ENCODE data around the gene BCL2A1. TPM values are rescaled to one million over a fixed set of nuclear protein-coding genes. Genes with fewer than 3 reads are reported as not detected.

Gene BCL2A1
- total and polyA plus RNA-seq, 10 of the 15 experiments (the other 5 are each of a cell fraction or from before 2014, with no cell fraction given) = 181 to 570 (median 321) TPM

- TF ChIP-seq BCLAF1 (IDR thresholded peaks at IDR 0.05) = no peak
- TF ChIP-seq E4F1 (IDR thresholded peaks at IDR 0.05; ENCODE audit: borderline replicate concordance, partially characterized antibody) = no peak
- TF ChIP-seq ZNF24 (IDR thresholded peaks at IDR 0.05) = no peak
- TF ChIP-seq FOXM1 (IDR thresholded peaks at IDR 0.05; ENCODE audit: low read depth, low read length) = peak; percentile 48; the same call in 1 of the 2 replicates
- TF ChIP-seq USF2 (IDR thresholded peaks at IDR 0.05; ENCODE audit: borderline replicate concordance, low read depth, low read length) = no peak
- TF ChIP-seq HSF1 (IDR thresholded peaks at IDR 0.05; ENCODE audit: low read depth, low read length) = no peak
- TF ChIP-seq POLR2A (IDR thresholded peaks at IDR 0.05; ENCODE audit: low read depth, low read length) = no peak
- peak; percentile 59 to 72; a peak in 3 of 4 replicates for TF ChIP-seq IKZF2 (IDR thresholded peaks at IDR 0.05)
- no peak for TF ChIP-seq E2F8 (IDR thresholded peaks at IDR 0.05; ENCODE audit: low read depth, partially characterized antibody)
- TF ChIP-seq EP300 (IDR thresholded peaks at IDR 0.05; ENCODE audit: borderline replicate concordance in 1 of 2, control insufficient read depth in 1 of 2, low read depth in 2 of 2, low read length in 2 of 2) = peak; percentile 47 to 49; a peak in 2 of 4 replicates
- TF ChIP-seq IRF4 (IDR thresholded peaks at IDR 0.05; ENCODE audit: low read depth, low read length) = no peak
- TF ChIP-seq POLR2AphosphoS2 (IDR thresholded peaks at IDR 0.05; ENCODE audit: low read depth, low read length) = no peak
- TF ChIP-seq RCOR1 (conservative IDR thresholded peaks at IDR 0.05; ENCODE audit: low read depth, low read length) = no peak
- peak; percentile 50 for TF ChIP-seq IKZF1 (conservative IDR thresholded peaks at IDR 0.05)
- no peak for TF ChIP-seq TCF3 (IDR thresholded peaks at IDR 0.05; ENCODE audit: borderline replicate concordance, insufficient read depth, low read depth, low read length)
- no peak for TF ChIP-seq DPF2 (IDR thresholded peaks at IDR 0.05)
- no peak for TF ChIP-seq SIX5 (IDR thresholded peaks at IDR 0.05; ENCODE audit: low read depth, low read length, severe bottlenecking)
Observed at GRCh38 chr15:79990280-79990996, 19.4 kb upstream of the BCL2A1 start (continued).

Data from GM12878 (cell line).